GM12864 (cell line): ENCODE results near the gene TSPAN3.

Source experiments
- DNase-seq: peaks from one replicate; pipeline ENCODE4 v3.0.0-alpha.2; 2011; ENCODE audit warnings: low read depth
- H3K4me3 ChIP-seq: 2 replicates; pipeline ENCODE4 v1.5.1; 2011; ENCODE audit warnings: mild to moderate bottlenecking, low read depth, low read length, control low read depth
- CTCF ChIP-seq: IDR thresholded peaks from 2 replicates; pipeline ENCODE4 v1.5.1; 2011; ENCODE audit warnings: low read depth, mild to moderate bottlenecking, moderate library complexity, low read length, control low read depth, inconsistent platforms; ENCODE audit errors: missing control alignments

TSPAN3 gene

GRCh38 chr15:77067691-77068367 is 3.1 kb downstream of the TSPAN3 start:
- no peak overlapping the region for H3K4me3 ChIP-seq
- DNase-seq, result no peak
- TF ChIP-seq CTCF, result no peak

- TF ChIP-seq CTCF, result no peak
- H3K4me3 ChIP-seq, result no peak overlapping the region
- DNase-seq, result no peak
These were observed 3.8 kb downstream of the TSPAN3 start for GRCh38 chr15:77066971-77067690.

GRCh38 chr15:77064539-77065308 is 6.2 kb downstream of the TSPAN3 start:
- DNase-seq, result no peak
- no peak overlapping the region for H3K4me3 ChIP-seq
- TF ChIP-seq CTCF, result no peak

GRCh38 chr15:77064063-77064462 is 6.8 kb downstream of the TSPAN3 start:
- no peak for TF ChIP-seq CTCF
- no peak overlapping the region for H3K4me3 ChIP-seq
- DNase-seq, result no peak

- H3K4me3 ChIP-seq, result no peak overlapping the region
- DNase-seq, result no peak
- no peak for TF ChIP-seq CTCF
These were observed 7.7 kb downstream of the TSPAN3 start for GRCh38 chr15:77063249-77063648.

GRCh38 chr15:77060546-77060945 is 10.4 kb downstream of the TSPAN3 start:
- no peak for TF ChIP-seq CTCF
- DNase-seq, result no peak
- no peak overlapping the region for H3K4me3 ChIP-seq
